Measurements from ENCODE around the gene TNRC6A.

The TNRC6A gene

GRCh38 chr16:24729243-24729950 is at the start of gene TNRC6A:
TNRC6A (plus strand) TSS chr16:24729651; CDS start chr16:24729842, 191 bp downstream.
- peak within 1 kb of the TSS; percentile 77 to 83 for H3K4me3 ChIP-seq (replicated peaks in 1 of 2; ENCODE audit: low read depth in 2 of 2, low read length in 2 of 2)
- DNase-seq (ENCODE audit: low read depth in 2 of 2): peak; percentile 90 to 92
- TF ChIP-seq CTCF (IDR thresholded peaks at IDR 0.05; ENCODE audit: low read depth, low read length): no peak

GRCh38 chr16:24681793-24682192 is 47.7 kb upstream of the TNRC6A start:
- no peak overlapping the region for H3K4me3 ChIP-seq (replicated peaks in 1 of 2; ENCODE audit: low read depth in 2 of 2, low read length in 2 of 2)
- DNase-seq (ENCODE audit: low read depth in 2 of 2): peak; percentile 54 to 72

GRCh38 chr16:24683250-24683649 is 46.2 kb upstream of the TNRC6A start:
- no peak for TF ChIP-seq CTCF (IDR thresholded peaks at IDR 0.05; ENCODE audit: low read depth, low read length)
- H3K4me3 ChIP-seq (replicated peaks in 1 of 2; ENCODE audit: low read depth in 2 of 2, low read length in 2 of 2): no peak overlapping the region
- no peak for DNase-seq (ENCODE audit: low read depth in 2 of 2)

More at GRCh38 chr16:24681793-24682192, 47.7 kb upstream of the TNRC6A start:
- TF ChIP-seq CTCF (IDR thresholded peaks at IDR 0.05; ENCODE audit: low read depth, low read length): no peak

GRCh38 chr16:24683847-24684493 is 45.5 kb upstream of the TNRC6A start:
- DNase-seq (ENCODE audit: low read depth in 2 of 2): no peak
- no peak for TF ChIP-seq CTCF (IDR thresholded peaks at IDR 0.05; ENCODE audit: low read depth, low read length)
- H3K4me3 ChIP-seq (replicated peaks in 1 of 2; ENCODE audit: low read depth in 2 of 2, low read length in 2 of 2): no peak overlapping the region

GRCh38 chr16:24685539-24686432 is 43.7 kb upstream of the TNRC6A start:
- no peak overlapping the region for H3K4me3 ChIP-seq (replicated peaks in 1 of 2; ENCODE audit: low read depth in 2 of 2, low read length in 2 of 2)
- TF ChIP-seq CTCF (IDR thresholded peaks at IDR 0.05; ENCODE audit: low read depth, low read length): no peak

GRCh38 chr16:24686678-24687077 is 42.8 kb upstream of the TNRC6A start:
- H3K4me3 ChIP-seq (replicated peaks in 1 of 2; ENCODE audit: low read depth in 2 of 2, low read length in 2 of 2): no peak overlapping the region
- no peak for DNase-seq (ENCODE audit: low read depth in 2 of 2)
- TF ChIP-seq CTCF (IDR thresholded peaks at IDR 0.05; ENCODE audit: low read depth, low read length): no peak

More at GRCh38 chr16:24685539-24686432, 43.7 kb upstream of the TNRC6A start:
- DNase-seq (ENCODE audit: low read depth in 2 of 2): peak; percentile 86 to 94
